ENCODE measurements around the gene NEUROG3. TPM values are rescaled to one million over a fixed set of nuclear protein-coding genes. Genes with fewer than 3 reads are reported as not detected.
A peak's percentile ranks its signal among the peaks of the same experiment; 100 is the strongest.
"Not testable (repeated sequence)": the region's sequence is repeated elsewhere in the genome, so short reads cannot be mapped to it uniquely, and the experiment has no call there.

The NEUROG3 gene
- total and polyA plus RNA-seq, 4 donors = 0.05 TPM; not detected in 3

DNA sequence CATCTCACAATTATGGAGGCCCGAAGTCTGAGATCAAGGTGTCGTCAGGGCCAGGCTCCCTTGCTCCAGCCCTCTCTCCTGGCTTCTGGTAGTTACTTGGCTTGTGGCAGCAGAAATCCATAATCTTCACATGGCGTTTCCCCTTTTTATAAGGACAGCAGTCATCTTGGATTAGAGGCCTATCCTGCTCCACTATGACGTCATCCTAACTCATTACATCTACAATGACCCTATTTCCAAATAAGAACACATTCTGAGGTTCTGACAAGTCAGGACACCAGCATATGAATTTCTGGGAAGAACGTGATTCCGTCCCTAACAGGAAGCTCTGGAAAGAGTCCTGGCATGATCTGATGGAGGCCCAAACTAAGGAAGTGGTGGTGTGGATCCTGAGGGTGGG is 35.8 kb downstream of the NEUROG3 start:
- DNase-seq = no peak
- Histone ChIP-seq H3K9me3 (ENCODE audit: control insufficient read depth in 4 of 4, insufficient read depth in 3 of 4, low read length in 3 of 4) (peaks cover 0 to 8% (median 4%) of the 10 kb centered on the region in 4 donors), H3K27ac (ENCODE audit: low read depth in 1 of 2, low read length in 1 of 2) (no peak overlapping the region), H3K4me3 (no peak overlapping the region), H3K9ac (ENCODE audit: insufficient read depth in 1 of 2, low read length in 2 of 2) (no peak overlapping the region), H3K36me3 (ENCODE audit: control insufficient read depth in 4 of 4, insufficient read depth in 4 of 4, low read length in 4 of 4) (no peaks in the 10 kb centered on the region), H3K4me1 (ENCODE audit: control insufficient read depth in 5 of 5, insufficient read depth in 5 of 5, low read length in 5 of 5) (no peaks in the 10 kb centered on the region), H3K27me3 (ENCODE audit: control insufficient read depth in 3 of 3, insufficient read depth in 3 of 3, low read length in 2 of 3) (peaks cover 0 to 2% (median 0%) of the 10 kb centered on the region in 3 donors)
- ATAC-seq (ENCODE audit: insufficient read depth, low FRiP score) = no peak
- no peak for TF ChIP-seq CTCF (IDR thresholded peaks at IDR 0.05; ENCODE audit: control extremely low read depth, extremely low read depth)
- 90 to 92% methylated on average over 6 of the region's 6 CpGs for WGBS, 2 donors

- not testable (repeated sequence) for DNase-seq; H3K4me3 ChIP-seq; H3K27me3 ChIP-seq (ENCODE audit: control insufficient read depth in 3 of 3, insufficient read depth in 3 of 3, low read length in 2 of 3); ATAC-seq (ENCODE audit: insufficient read depth, low FRiP score); H3K27ac ChIP-seq (ENCODE audit: low read depth in 1 of 2, low read length in 1 of 2); H3K4me1 ChIP-seq (ENCODE audit: control insufficient read depth in 5 of 5, insufficient read depth in 5 of 5, low read length in 5 of 5); H3K9me3 ChIP-seq (ENCODE audit: control insufficient read depth in 4 of 4, insufficient read depth in 3 of 4, low read length in 3 of 4); H3K36me3 ChIP-seq (ENCODE audit: control insufficient read depth in 4 of 4, insufficient read depth in 4 of 4, low read length in 4 of 4); H3K9ac ChIP-seq (ENCODE audit: insufficient read depth in 1 of 2, low read length in 2 of 2)
- 95% methylated on average over 11 of the region's 11 CpGs for WGBS, 2 donors
Measured at GRCh38 chr10:69536521-69536920, 36.7 kb downstream of the NEUROG3 start.

DNA sequence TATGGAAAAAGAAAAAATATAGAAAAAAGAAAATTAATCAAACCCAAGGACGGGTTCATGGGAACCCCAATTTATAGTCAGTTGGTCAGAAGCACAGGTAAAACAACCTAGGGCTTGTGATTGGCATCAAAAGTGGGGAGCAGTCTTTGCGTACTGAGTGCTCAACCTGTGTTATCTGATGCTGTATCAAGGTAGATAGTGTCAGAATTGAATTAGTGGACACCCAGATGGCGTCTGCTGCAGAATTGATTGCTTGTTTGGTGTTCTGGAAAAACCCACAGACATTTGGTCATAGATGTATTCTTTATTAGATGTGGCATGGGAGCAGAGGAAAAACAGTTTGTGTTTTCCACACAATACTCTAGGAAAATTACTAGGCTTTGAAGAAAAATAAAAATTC is 39.6 kb downstream of the NEUROG3 start:
- no peak overlapping the region for H3K4me3 ChIP-seq
- no peak for DNase-seq
- H3K9ac ChIP-seq (ENCODE audit: insufficient read depth in 1 of 2, low read length in 2 of 2) = no peak overlapping the region
- no peak overlapping the region for H3K27ac ChIP-seq (ENCODE audit: low read depth in 1 of 2, low read length in 1 of 2)
- 79 to 81% methylated on average over 3 of the region's 3 CpGs for WGBS, 2 donors
- H3K27me3 ChIP-seq (ENCODE audit: control insufficient read depth in 3 of 3, insufficient read depth in 3 of 3, low read length in 2 of 3) = peaks cover 0 to 2% (median 0%) of the 10 kb centered on the region in 3 donors
- no peaks in the 10 kb centered on the region for H3K4me1 ChIP-seq (ENCODE audit: control insufficient read depth in 5 of 5, insufficient read depth in 5 of 5, low read length in 5 of 5)
- TF ChIP-seq CTCF (IDR thresholded peaks at IDR 0.05; ENCODE audit: control extremely low read depth, extremely low read depth) = no peak
- no peaks in the 10 kb centered on the region for H3K36me3 ChIP-seq (ENCODE audit: control insufficient read depth in 4 of 4, insufficient read depth in 4 of 4, low read length in 4 of 4)
- ATAC-seq (ENCODE audit: insufficient read depth, low FRiP score) = no peak
- H3K9me3 ChIP-seq (ENCODE audit: control insufficient read depth in 4 of 4, insufficient read depth in 3 of 4, low read length in 3 of 4) = no peaks in the 10 kb centered on the region

- ATAC-seq (ENCODE audit: insufficient read depth, low FRiP score) = peak; percentile 27
- no peak for DNase-seq
Measured at GRCh38 chr10:69527961-69528360, 45.3 kb downstream of the NEUROG3 start.

More at GRCh38 chr10:69527961-69528360, 45.3 kb downstream of the NEUROG3 start:
- H3K4me1 ChIP-seq (ENCODE audit: control insufficient read depth in 5 of 5, insufficient read depth in 5 of 5, low read length in 5 of 5) = no peaks in the 10 kb centered on the region
- TF ChIP-seq CTCF (IDR thresholded peaks at IDR 0.05; ENCODE audit: control extremely low read depth, extremely low read depth) = no peak
- no peak overlapping the region for H3K27ac ChIP-seq (ENCODE audit: low read depth in 1 of 2, low read length in 1 of 2)
- H3K9ac ChIP-seq (ENCODE audit: insufficient read depth in 1 of 2, low read length in 2 of 2) = no peak overlapping the region
- peaks cover 0 to 2% (median 0%) of the 10 kb centered on the region in 3 donors for H3K27me3 ChIP-seq (ENCODE audit: control insufficient read depth in 3 of 3, insufficient read depth in 3 of 3, low read length in 2 of 3)
- H3K4me3 ChIP-seq = no peak overlapping the region
- no peaks in the 10 kb centered on the region for H3K9me3 ChIP-seq (ENCODE audit: control insufficient read depth in 4 of 4, insufficient read depth in 3 of 4, low read length in 3 of 4)
- H3K36me3 ChIP-seq (ENCODE audit: control insufficient read depth in 4 of 4, insufficient read depth in 4 of 4, low read length in 4 of 4) = no peaks in the 10 kb centered on the region
- 95 to 96% methylated on average over 10 to 11 of the region's 11 CpGs for WGBS, 2 donors

Other genes starting within 250 kb of the NEUROG3 start
- gene TACR2, start 156.5 kb downstream of the NEUROG3 start, total RNA-seq = under 1 TPM; 0.28 to 0.83 TPM
- under 1 TPM; 0.42 to 0.57 TPM for gene TACR2, start 156.5 kb downstream of the NEUROG3 start, polyA plus RNA-seq
- 10 to 100 TPM; 44.3 to 63.0 TPM for gene TSPAN15, start 122.0 kb downstream of the NEUROG3 start, total RNA-seq
- gene TSPAN15, start 122.0 kb downstream of the NEUROG3 start, polyA plus RNA-seq = 10 to 100 TPM; 47.0 to 68.4 TPM
- gene FAM241B, start 56.8 kb upstream of the NEUROG3 start, total RNA-seq = 1 to 10 TPM; 1.5 to 8.8 TPM
- 10 to 100 TPM in 1 of 2 donors, 1 to 10 TPM in 1; 8.0 to 12.2 TPM for gene FAM241B, start 56.8 kb upstream of the NEUROG3 start, polyA plus RNA-seq
- 10 to 100 TPM in 1 of 2 donors, 1 to 10 TPM in 1; 6.7 to 42.1 TPM for gene COL13A1, start 228.5 kb upstream of the NEUROG3 start, total RNA-seq
- 1 to 10 TPM; 2.7 to 4.5 TPM for gene COL13A1, start 228.5 kb upstream of the NEUROG3 start, polyA plus RNA-seq

All from lung (tissue), 12 donors.